ENCODE measurements around the gene BEST4.

DNA sequence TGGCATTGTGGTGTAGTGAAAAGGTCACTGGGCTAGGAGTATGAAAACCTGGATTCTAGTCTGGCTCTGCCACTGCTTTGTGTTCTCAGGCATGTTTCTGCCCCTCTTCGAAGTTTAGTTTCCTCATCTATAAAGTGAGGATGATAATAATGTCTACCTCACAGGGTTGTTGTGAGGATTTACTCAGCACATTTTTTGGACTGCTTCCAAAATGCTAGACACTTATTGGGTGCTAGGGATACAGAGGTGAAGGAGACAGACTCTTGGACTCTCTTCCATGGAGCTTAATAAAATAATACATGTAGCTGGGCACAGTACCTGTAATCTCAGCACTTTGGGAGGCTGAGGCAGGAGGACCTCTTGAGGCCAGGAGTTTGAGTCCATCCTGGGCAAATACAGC is 44.8 kb downstream of the BEST4 start:
- TF ChIP-seq, protein P1, sequence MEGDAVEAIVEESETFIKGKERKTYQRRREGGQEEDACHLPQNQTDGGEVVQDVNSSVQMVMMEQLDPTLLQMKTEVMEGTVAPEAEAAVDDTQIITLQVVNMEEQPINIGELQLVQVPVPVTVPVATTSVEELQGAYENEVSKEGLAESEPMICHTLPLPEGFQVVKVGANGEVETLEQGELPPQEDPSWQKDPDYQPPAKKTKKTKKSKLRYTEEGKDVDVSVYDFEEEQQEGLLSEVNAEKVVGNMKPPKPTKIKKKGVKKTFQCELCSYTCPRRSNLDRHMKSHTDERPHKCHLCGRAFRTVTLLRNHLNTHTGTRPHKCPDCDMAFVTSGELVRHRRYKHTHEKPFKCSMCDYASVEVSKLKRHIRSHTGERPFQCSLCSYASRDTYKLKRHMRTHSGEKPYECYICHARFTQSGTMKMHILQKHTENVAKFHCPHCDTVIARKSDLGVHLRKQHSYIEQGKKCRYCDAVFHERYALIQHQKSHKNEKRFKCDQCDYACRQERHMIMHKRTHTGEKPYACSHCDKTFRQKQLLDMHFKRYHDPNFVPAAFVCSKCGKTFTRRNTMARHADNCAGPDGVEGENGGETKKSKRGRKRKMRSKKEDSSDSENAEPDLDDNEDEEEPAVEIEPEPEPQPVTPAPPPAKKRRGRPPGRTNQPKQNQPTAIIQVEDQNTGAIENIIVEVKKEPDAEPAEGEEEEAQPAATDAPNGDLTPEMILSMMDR (IDR thresholded peaks at IDR 0.05; ENCODE audit: insufficient read depth, low read length): no peak
- TF ChIP-seq REST (IDR thresholded peaks at IDR 0.05; ENCODE audit: insufficient replicate concordance, low read depth) (no peak), GABPA (IDR thresholded peaks at IDR 0.05; ENCODE audit: low read depth) (no peak), POLR2AphosphoS5 (IDR thresholded peaks at IDR 0.05; ENCODE audit: low read depth) (no peak)

Data from HL-60 (cell line).